Measurements from ENCODE around the gene TRAF5.

Gene TRAF5

GRCh38 chr1:211326140-211326527 lies 499 bp upstream of the TRAF5 start:
- H3K27ac ChIP-seq = no peak overlapping the region
- no peak for DNase-seq (ENCODE audit: low read depth, low spot score)

- DNase-seq (ENCODE audit: low read depth, low spot score) = no peak
- H3K27ac ChIP-seq = no peak overlapping the region
These were observed 801 bp downstream of the TRAF5 start for GRCh38 chr1:211327346-211327921.

DNA sequence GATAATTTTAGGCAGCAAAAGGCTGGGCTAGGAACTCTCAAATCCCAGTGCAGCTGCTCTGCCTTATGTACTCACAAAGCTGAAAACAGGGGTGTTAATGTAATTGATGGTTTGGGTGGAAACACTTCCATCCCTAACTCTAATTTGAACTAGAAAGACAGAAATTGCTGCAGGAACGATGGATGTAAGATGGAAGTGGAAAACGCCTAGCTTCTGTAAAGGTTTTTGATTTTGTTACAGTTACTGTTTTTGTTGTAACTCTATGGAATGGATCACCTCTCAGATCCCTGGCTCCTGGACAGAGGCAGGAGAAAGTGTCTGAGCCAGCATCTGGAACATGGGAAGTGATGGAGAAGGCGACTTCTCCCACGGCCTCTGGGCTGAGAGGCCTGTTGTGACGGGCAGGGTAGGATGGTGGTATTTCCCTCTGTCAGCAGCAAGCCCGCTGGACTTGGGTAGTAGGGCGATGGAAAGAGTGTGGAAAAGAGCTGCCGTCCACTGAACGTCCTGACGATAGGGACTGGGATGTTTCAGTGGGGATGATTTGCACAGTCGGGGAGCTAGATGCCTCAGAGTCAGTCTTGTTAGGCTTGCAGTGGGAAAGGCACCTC lies 1.6 kb downstream of the TRAF5 start:
- no peak overlapping the region for H3K27ac ChIP-seq
- no peak for DNase-seq (ENCODE audit: low read depth, low spot score)

GRCh38 chr1:211328866-211329475 lies 2.3 kb downstream of the TRAF5 start:
- no peak overlapping the region for H3K27ac ChIP-seq
- DNase-seq (ENCODE audit: low read depth, low spot score) = no peak

GRCh38 chr1:211329764-211330201 lies 3.1 kb downstream of the TRAF5 start:
- no peak overlapping the region for H3K27ac ChIP-seq
- DNase-seq (ENCODE audit: low read depth, low spot score) = no peak

GRCh38 chr1:211330282-211330936 lies 3.8 kb downstream of the TRAF5 start:
- no peak overlapping the region for H3K27ac ChIP-seq
- DNase-seq (ENCODE audit: low read depth, low spot score) = no peak

DNA sequence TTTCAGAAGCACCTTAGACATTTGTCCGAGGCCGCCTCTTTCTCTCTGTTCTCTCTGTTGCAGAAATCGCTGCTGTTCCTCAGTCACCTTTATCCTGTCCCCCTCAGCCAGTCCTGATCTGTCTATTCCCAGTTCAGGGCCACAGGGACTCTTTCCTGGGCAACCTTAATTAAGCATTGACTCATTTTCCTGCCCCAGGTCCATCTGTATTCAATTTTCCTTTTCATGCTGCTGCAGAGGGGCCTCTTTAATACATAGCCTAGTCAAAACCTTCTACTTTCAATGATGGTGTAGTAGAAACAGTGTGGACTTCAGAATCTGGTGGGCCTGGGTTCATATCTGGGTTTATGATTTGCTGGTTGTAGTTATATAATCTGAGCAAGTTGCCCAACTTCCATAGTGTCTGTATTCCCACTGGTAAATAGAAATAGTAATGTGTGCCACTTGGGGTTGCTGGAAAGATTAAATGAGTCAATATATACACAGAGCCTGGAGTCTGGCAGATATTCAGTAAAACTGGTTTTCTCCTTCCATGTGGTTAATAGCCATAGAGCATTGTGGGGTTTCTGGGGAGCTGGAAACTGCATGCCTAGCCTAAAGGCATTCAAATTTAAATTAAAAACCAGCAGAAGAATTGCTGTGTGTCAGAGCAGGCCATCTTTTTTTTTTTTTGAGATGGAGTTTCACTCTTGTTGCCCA lies 4.5 kb downstream of the TRAF5 start:
- H3K27ac ChIP-seq = no peak overlapping the region
- DNase-seq (ENCODE audit: low read depth, low spot score) = peak; percentile 57

DNA sequence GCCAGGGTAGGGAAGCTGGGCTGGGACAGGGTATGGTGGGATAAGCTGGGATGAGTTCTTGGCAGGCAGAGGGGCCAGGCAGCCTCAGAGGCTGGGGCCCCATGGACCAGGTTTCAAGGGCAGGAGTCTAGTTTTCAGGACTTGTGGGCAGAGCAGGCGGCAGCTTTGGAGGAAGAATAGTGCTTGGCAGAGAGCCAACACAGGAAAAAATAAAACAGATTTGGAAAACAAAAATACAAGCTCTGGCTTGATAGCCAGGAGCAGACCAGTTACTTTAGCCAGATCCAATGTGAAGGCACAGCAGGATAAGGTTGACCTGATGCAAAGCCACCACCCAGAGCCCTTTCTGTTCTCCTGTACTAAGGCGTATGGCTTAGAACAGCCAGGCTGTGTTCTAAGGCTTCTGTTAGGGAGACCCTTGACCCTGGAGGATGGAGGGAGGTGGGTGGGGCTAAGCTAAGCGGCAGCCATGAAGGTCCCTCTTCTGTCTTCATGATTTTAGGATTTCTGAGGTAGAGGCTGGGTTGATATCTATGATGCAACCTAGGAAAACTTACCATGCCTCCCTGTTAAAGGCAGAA lies 5.5 kb downstream of the TRAF5 start:
- DNase-seq (ENCODE audit: low read depth, low spot score) = no peak
- no peak overlapping the region for H3K27ac ChIP-seq

GRCh38 chr1:211332830-211333229 lies 6.2 kb downstream of the TRAF5 start:
- no peak overlapping the region for H3K27ac ChIP-seq
- no peak for DNase-seq (ENCODE audit: low read depth, low spot score)

GRCh38 chr1:211333906-211334305 lies 7.3 kb downstream of the TRAF5 start:
- H3K27ac ChIP-seq = no peak overlapping the region
- DNase-seq (ENCODE audit: low read depth, low spot score) = no peak

DNA sequence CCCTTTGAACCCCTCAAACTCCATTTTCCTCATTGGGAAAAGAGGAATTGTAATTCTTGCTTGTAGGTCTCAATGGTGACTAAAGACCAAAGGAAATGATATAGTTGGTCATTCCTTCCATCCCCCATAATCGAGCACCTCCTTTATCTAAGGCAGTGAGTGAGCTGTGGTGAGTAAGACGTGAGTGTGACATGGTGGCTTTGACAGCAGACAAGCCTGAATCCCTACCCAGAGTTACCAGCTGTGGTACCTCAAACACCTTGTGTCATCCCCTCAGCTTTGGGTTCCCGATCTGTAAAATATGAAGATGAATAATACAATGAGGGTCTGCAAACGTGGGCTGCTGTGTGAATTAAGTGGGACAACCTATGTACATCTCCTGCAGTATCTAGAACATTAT lies 8.4 kb downstream of the TRAF5 start:
- H3K27ac ChIP-seq = no peak overlapping the region
- DNase-seq (ENCODE audit: low read depth, low spot score) = no peak

GRCh38 chr1:211335522-211336157 lies 9.0 kb downstream of the TRAF5 start:
- no peak overlapping the region for H3K27ac ChIP-seq

GRCh38 chr1:211336161-211336560 lies 9.5 kb downstream of the TRAF5 start:
- DNase-seq (ENCODE audit: low read depth, low spot score) = no peak
- no peak overlapping the region for H3K27ac ChIP-seq

More at GRCh38 chr1:211335522-211336157, 9.0 kb downstream of the TRAF5 start:
- DNase-seq (ENCODE audit: low read depth, low spot score) = no peak

DNA sequence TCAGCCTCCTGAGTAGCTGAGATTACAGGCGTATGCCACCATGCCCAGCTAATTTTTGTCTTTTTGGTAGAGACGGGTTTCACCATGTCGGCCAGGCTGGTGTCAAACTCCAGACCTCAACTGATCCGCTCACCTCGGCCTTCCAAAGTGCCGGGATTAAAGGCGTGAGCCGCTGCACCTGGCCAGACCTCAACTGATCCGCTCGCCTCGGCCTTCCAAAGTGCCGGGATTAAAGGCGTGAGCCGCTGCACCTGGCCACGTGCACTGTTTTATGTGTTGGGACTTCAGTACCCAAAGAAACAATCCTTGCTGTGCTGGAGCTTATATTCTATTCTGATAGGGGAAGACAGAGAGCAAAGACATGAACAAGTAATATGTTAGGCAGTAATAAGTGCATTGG lies 10.1 kb downstream of the TRAF5 start:
- H3K27ac ChIP-seq = no peak overlapping the region
- DNase-seq (ENCODE audit: low read depth, low spot score) = no peak

GRCh38 chr1:211337430-211338223 lies 11.0 kb downstream of the TRAF5 start:
- DNase-seq (ENCODE audit: low read depth, low spot score) = no peak
- H3K27ac ChIP-seq = no peak overlapping the region

DNA sequence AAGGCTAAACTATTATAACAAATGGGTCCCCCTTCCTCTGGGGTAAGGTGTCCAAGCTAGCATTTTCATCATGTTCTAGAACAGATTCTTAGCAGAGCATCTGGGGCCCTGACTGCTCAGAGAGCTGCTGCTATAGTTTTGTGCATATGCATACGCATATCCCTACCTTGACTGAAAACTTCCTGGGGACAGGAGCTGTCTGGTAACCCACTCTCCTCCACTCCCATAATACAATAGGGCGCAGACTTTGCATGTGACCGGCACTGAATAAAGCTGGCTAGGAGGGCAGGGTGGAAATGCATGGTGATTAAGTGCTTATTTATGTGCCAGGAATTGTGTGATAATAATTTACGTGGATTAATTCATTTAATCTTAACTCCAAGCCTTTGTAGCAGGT lies 11.6 kb downstream of the TRAF5 start:
- H3K27ac ChIP-seq = no peak overlapping the region

GRCh38 chr1:211339631-211340041 lies 13.0 kb downstream of the TRAF5 start:
- no peak for DNase-seq (ENCODE audit: low read depth, low spot score)
- no peak overlapping the region for H3K27ac ChIP-seq

More for the DNA sequence above, 11.6 kb downstream of the TRAF5 start:
- DNase-seq (ENCODE audit: low read depth, low spot score) = no peak

DNA sequence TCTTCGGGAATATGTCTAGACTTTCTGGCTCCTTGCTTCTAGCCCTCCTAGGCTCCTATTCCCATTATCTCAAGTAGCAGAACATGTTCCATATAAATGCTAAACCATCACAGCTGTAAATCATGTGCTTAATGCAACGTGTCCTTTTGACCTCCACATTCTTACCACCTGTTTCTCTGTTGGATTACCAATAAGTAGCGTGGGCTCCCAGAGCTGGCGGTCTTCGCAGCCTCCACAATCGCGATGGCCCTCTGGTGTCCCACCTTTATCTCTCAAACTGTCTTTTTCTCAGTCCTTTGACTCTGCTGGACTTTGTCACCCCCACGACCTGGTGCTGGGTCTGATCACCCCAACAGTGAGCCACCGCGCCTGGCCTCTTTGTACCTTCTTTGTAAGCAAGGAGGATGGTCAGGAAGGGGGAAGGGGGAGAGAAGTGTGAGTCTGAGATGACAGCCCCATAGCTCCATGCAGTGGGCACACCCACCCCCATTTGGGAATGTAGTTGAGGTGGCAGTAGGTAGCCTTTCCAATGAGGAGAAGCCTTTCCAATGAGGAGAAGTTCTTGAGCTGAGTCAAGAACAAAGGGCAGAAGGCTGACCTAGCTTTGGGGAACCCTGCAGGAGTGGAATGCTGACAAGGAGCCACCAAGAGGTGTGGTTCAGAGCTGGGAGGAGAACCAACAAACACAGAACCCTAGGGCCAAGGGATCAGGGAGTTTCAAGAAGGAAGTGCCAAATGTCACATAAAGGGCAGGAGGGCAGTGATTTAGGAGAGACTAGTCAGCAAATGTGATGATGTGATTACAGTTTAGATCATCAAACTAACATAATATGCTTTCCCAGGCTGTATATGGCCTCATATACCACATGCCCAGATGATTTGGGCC lies 14.2 kb downstream of the TRAF5 start:
- no peak overlapping the region for H3K27ac ChIP-seq
- DNase-seq (ENCODE audit: low read depth, low spot score) = no peak
